Measurements from ENCODE around the gene NUMBL.
A peak's percentile ranks its signal among the peaks of the same experiment; 100 is the strongest.

The NUMBL gene

DNA sequence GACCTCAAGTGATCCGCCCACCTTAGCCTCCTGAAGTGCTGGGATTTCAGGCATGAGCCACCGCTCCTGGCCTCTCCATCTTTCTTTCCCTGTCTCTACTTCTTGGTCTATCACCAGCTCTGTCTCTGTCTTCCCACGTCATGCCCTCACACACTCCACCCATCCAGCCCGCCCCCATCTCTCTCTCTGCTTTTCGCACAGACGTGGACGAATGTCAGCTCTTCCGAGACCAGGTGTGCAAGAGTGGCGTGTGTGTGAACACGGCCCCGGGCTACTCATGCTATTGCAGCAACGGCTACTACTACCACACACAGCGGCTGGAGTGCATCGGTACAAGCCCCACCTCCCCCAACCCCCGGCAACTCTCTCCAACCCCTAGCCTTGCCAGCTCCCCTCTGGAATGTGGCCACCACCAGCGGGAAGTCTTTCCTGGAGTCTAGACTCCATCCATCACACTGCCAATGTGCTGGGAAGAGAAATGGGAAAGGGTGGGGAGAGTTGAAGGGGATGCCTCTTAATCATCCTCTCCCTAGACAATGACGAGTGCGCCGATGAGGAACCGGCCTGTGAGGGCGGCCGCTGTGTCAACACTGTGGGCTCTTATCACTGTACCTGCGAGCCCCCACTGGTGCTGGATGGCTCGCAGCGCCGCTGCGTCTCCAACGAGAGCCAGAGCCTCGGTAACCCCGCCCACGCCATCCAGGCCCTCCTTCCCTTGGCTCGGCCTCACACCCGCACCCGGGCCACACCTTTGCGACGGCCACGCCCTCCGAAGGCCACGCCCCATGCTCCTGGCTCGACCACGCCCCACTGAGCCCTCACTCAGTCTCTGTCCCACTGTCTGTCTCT is 66.8 kb downstream of the NUMBL start:
- Histone ChIP-seq H3K14ac (ENCODE audit: low read length) (no peak overlapping the region), H2BK120ac (ENCODE audit: insufficient read depth, low read length, poor library complexity) (no peak overlapping the region)
- no CpG with 5 or more reads among the region's 41 CpGs for WGBS (ENCODE audit: extremely low coverage, insufficient coverage, insufficient read length)

DNA sequence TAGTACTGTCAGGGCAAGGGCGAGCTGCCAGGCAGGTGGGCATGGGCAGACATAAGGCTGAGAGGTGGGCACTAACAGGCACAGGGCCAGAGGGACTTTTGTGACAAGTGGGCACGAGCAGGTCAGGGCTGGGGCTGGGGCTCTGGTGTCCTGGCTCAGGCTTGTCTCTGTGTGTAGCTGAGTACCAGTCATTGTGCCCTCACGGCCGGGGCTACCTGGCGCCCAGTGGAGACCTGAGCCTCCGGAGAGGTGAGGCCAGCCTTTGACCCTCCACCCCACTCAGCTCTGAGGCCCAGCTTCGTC is 67.7 kb downstream of the NUMBL start:
- Histone ChIP-seq H2AK5ac (ENCODE audit: low read length) (peak overlapping the region; percentile 85), H3K27me3 (ENCODE audit: insufficient read depth, low read length) (no peaks in the 10 kb centered on the region), H3K27ac (ENCODE audit: low read depth, low read length) (peak overlapping the region; percentile 92), H3K18ac (ENCODE audit: low read length) (peak overlapping the region; percentile 80), H3K4me1 (ENCODE audit: control insufficient read depth in 1 of 2, insufficient read depth in 2 of 2, low read length in 2 of 2) (peaks cover 16 to 32% of the 10 kb centered on the region in 2 experiments), H3K4ac (ENCODE audit: low read depth, low read length) (peak overlapping the region; percentile 42), H3K9me3 (ENCODE audit: insufficient read depth, low read depth, low read length) (peaks cover 1% of the 10 kb centered on the region), H3K79me1 (ENCODE audit: low read length) (peaks cover 15% of the 10 kb centered on the region), H3K14ac (ENCODE audit: low read length) (peak overlapping the region; percentile 63), H2BK120ac (ENCODE audit: insufficient read depth, low read length, poor library complexity) (peak overlapping the region; percentile 74), H3K4me3 (ENCODE audit: low read depth, low read length) (no peak overlapping the region), H3K79me2 (ENCODE audit: control insufficient read depth, insufficient read depth, low read length, poor library complexity) (no peaks in the 10 kb centered on the region), H3K4me2 (ENCODE audit: low read length) (no peak overlapping the region), H4K12ac (ENCODE audit: low read depth, low read length) (peak overlapping the region; percentile 39), H4K91ac (ENCODE audit: low read depth, low read length) (peak overlapping the region; percentile 67), H3K9ac (ENCODE audit: low read length) (no peak overlapping the region), H2AFZ (ENCODE audit: insufficient read depth, low read length, poor library complexity) (no peak overlapping the region), H3K36me3 (ENCODE audit: control insufficient read depth in 1 of 2, insufficient read depth in 2 of 2, low read length in 2 of 2) (peaks cover 51 to 52% of the 10 kb centered on the region in 2 experiments), H4K8ac (ENCODE audit: low read depth, low read length) (peak overlapping the region; percentile 72), H3K23ac (ENCODE audit: low read length) (no peak overlapping the region), H2BK12ac (ENCODE audit: low read length) (peak overlapping the region; percentile 37), H2BK5ac (ENCODE audit: low read depth, low read length, poor library complexity) (peak overlapping the region; percentile 52)
- no peak for DNase-seq
- no CpG with 5 or more reads among the region's 7 CpGs for WGBS (ENCODE audit: extremely low coverage, insufficient coverage, insufficient read length)

More for the DNA sequence above, 66.8 kb downstream of the NUMBL start:
- Histone ChIP-seq H3K4me3 (ENCODE audit: low read depth, low read length) (no peak overlapping the region), H4K8ac (ENCODE audit: low read depth, low read length) (no peak overlapping the region), H3K36me3 (ENCODE audit: control insufficient read depth in 1 of 2, insufficient read depth in 2 of 2, low read length in 2 of 2) (peaks cover 52% of the 10 kb centered on the region in 2 experiments), H3K9me3 (ENCODE audit: insufficient read depth, low read depth, low read length) (peaks cover 1% of the 10 kb centered on the region), H3K27me3 (ENCODE audit: insufficient read depth, low read length) (no peaks in the 10 kb centered on the region), H2AFZ (ENCODE audit: insufficient read depth, low read length, poor library complexity) (no peak overlapping the region), H3K18ac (ENCODE audit: low read length) (no peak overlapping the region), H3K4me2 (ENCODE audit: low read length) (peak overlapping the region; percentile 53), H3K4ac (ENCODE audit: low read depth, low read length) (no peak overlapping the region), H3K9ac (ENCODE audit: low read length) (no peak overlapping the region), H4K12ac (ENCODE audit: low read depth, low read length) (no peak overlapping the region), H3K4me1 (ENCODE audit: control insufficient read depth in 1 of 2, insufficient read depth in 2 of 2, low read length in 2 of 2) (peaks cover 16 to 32% of the 10 kb centered on the region in 2 experiments), H4K91ac (ENCODE audit: low read depth, low read length) (peak overlapping the region; percentile 53), H2BK12ac (ENCODE audit: low read length) (no peak overlapping the region), H3K79me1 (ENCODE audit: low read length) (peaks cover 15% of the 10 kb centered on the region), H3K79me2 (ENCODE audit: control insufficient read depth, insufficient read depth, low read length, poor library complexity) (no peaks in the 10 kb centered on the region), H2BK5ac (ENCODE audit: low read depth, low read length, poor library complexity) (no peak overlapping the region), H3K27ac (ENCODE audit: low read depth, low read length) (peak overlapping the region; percentile 92), H3K23ac (ENCODE audit: low read length) (no peak overlapping the region), H2AK5ac (ENCODE audit: low read length) (no peak overlapping the region)
- peak; percentile 76 to 80 for DNase-seq

DNA sequence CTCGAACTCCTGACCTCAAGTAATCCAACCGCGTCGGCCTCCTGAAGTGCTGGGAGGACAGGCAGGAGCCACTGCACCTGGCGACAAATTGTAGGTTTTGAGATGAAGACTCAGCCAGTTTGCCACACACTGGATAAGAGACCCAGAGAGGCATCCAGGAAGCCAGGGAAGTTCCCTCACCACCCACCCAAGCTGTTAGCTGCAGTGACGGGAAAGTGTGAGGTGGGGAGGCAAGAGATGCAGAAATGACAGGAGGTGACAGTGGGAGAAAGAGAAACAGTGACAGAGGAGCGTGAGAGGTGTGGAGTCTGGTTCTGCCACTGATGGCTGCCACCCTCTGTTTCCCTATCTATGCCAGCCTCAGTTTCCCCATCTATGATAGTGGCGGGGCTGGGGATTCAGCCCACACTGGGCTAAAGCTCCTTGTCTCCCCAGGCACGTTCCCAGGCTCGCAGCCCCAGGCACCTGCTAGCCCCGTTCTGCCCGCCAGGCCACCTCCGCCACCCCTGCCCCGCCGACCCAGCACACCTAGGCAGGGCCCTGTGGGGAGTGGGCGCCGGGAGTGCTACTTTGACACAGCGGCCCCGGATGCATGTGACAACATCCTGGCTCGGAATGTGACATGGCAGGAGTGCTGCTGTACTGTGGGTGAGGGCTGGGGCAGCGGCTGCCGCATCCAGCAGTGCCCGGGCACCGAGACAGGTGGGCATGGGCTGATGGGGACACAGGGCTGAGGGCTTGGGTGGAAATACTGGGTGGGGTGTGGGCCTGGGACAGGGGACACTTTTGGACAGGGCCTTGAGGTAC is 68.3 kb downstream of the NUMBL start:
- H3K4me2 ChIP-seq (ENCODE audit: low read length): no peak overlapping the region
- H3K4me3 ChIP-seq (ENCODE audit: low read depth, low read length): no peak overlapping the region
- no CpG with 5 or more reads among the region's 24 CpGs for WGBS (ENCODE audit: extremely low coverage, insufficient coverage, insufficient read length)
- peak overlapping the region; percentile 67 for H4K91ac ChIP-seq (ENCODE audit: low read depth, low read length)
- H2AK5ac ChIP-seq (ENCODE audit: low read length): peak overlapping the region; percentile 85
- no peak overlapping the region for H2AFZ ChIP-seq (ENCODE audit: insufficient read depth, low read length, poor library complexity)
- peak overlapping the region; percentile 72 for H4K8ac ChIP-seq (ENCODE audit: low read depth, low read length)
- peaks cover 15% of the 10 kb centered on the region for H3K79me1 ChIP-seq (ENCODE audit: low read length)
- no peak overlapping the region for H3K23ac ChIP-seq (ENCODE audit: low read length)
- H2BK5ac ChIP-seq (ENCODE audit: low read depth, low read length, poor library complexity): peak overlapping the region; percentile 52
- peaks cover 45 to 47% of the 10 kb centered on the region in 2 experiments for H3K36me3 ChIP-seq (ENCODE audit: control insufficient read depth in 1 of 2, insufficient read depth in 2 of 2, low read length in 2 of 2)
- peak overlapping the region; percentile 63 for H3K14ac ChIP-seq (ENCODE audit: low read length)
- H3K4me1 ChIP-seq (ENCODE audit: control insufficient read depth in 1 of 2, insufficient read depth in 2 of 2, low read length in 2 of 2): peaks cover 16 to 32% of the 10 kb centered on the region in 2 experiments
- H3K9me3 ChIP-seq (ENCODE audit: insufficient read depth, low read depth, low read length): peaks cover 1% of the 10 kb centered on the region
- peak overlapping the region; percentile 80 for H3K18ac ChIP-seq (ENCODE audit: low read length)
- H2BK12ac ChIP-seq (ENCODE audit: low read length): peak overlapping the region; percentile 37
- no peak for DNase-seq
- peak overlapping the region; percentile 39 for H4K12ac ChIP-seq (ENCODE audit: low read depth, low read length)
- H3K27me3 ChIP-seq (ENCODE audit: insufficient read depth, low read length): no peaks in the 10 kb centered on the region
- H3K27ac ChIP-seq (ENCODE audit: low read depth, low read length): peak overlapping the region; percentile 92
- H2BK120ac ChIP-seq (ENCODE audit: insufficient read depth, low read length, poor library complexity): peak overlapping the region; percentile 74
- peak overlapping the region; percentile 42 for H3K4ac ChIP-seq (ENCODE audit: low read depth, low read length)
- H3K79me2 ChIP-seq (ENCODE audit: control insufficient read depth, insufficient read depth, low read length, poor library complexity): no peaks in the 10 kb centered on the region
- H3K9ac ChIP-seq (ENCODE audit: low read length): peak overlapping the region; percentile 26

DNA sequence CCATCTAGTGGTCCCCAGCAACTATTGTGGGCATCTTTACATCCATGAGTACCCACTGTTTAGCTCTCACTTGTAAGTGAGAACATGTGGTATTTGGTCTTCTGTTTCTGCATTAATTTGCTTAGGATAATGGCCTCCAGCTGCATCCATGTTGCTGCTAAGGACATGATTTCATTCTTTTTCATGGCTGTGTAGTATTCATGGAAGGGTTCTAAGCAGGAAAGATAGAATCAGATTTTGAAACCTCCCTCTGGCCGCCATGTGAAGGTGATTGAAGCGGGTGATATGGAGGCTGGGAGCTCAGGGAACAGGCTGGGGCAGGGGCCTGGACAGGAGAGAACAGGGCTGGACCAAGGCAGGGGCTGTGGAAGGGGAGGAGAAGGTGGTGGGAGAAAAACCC is 69.2 kb downstream of the NUMBL start:
- H3K4ac ChIP-seq (ENCODE audit: low read depth, low read length): no peak overlapping the region
- H3K36me3 ChIP-seq (ENCODE audit: control insufficient read depth in 1 of 2, insufficient read depth in 2 of 2, low read length in 2 of 2): peaks cover 43% of the 10 kb centered on the region in 2 experiments
- no peak overlapping the region for H2AFZ ChIP-seq (ENCODE audit: insufficient read depth, low read length, poor library complexity)
- no peak overlapping the region for H4K12ac ChIP-seq (ENCODE audit: low read depth, low read length)
- H3K9me3 ChIP-seq (ENCODE audit: insufficient read depth, low read depth, low read length): peaks cover 1% of the 10 kb centered on the region
- no peak overlapping the region for H3K23ac ChIP-seq (ENCODE audit: low read length)
- no peak overlapping the region for H2BK120ac ChIP-seq (ENCODE audit: insufficient read depth, low read length, poor library complexity)
- H2BK12ac ChIP-seq (ENCODE audit: low read length): no peak overlapping the region
- H3K4me2 ChIP-seq (ENCODE audit: low read length): no peak overlapping the region
- H3K27me3 ChIP-seq (ENCODE audit: insufficient read depth, low read length): no peaks in the 10 kb centered on the region
- WGBS (ENCODE audit: extremely low coverage, insufficient coverage, insufficient read length): no CpG with 5 or more reads among the region's 2 CpGs
- H3K9ac ChIP-seq (ENCODE audit: low read length): no peak overlapping the region
- peaks cover 16 to 30% of the 10 kb centered on the region in 2 experiments for H3K4me1 ChIP-seq (ENCODE audit: control insufficient read depth in 1 of 2, insufficient read depth in 2 of 2, low read length in 2 of 2)
- no peak for DNase-seq
- no peak overlapping the region for H2BK5ac ChIP-seq (ENCODE audit: low read depth, low read length, poor library complexity)
- H4K8ac ChIP-seq (ENCODE audit: low read depth, low read length): no peak overlapping the region
- no peak overlapping the region for H4K91ac ChIP-seq (ENCODE audit: low read depth, low read length)
- no peak overlapping the region for H3K27ac ChIP-seq (ENCODE audit: low read depth, low read length)
- no peak overlapping the region for H2AK5ac ChIP-seq (ENCODE audit: low read length)
- no peak overlapping the region for H3K4me3 ChIP-seq (ENCODE audit: low read depth, low read length)
- no peaks in the 10 kb centered on the region for H3K79me2 ChIP-seq (ENCODE audit: control insufficient read depth, insufficient read depth, low read length, poor library complexity)
- H3K14ac ChIP-seq (ENCODE audit: low read length): no peak overlapping the region
- H3K79me1 ChIP-seq (ENCODE audit: low read length): peaks cover 15% of the 10 kb centered on the region
- H3K18ac ChIP-seq (ENCODE audit: low read length): peak overlapping the region; percentile 51

Measured in trophoblast cell (in vitro differentiated cells and primary cell).